C1 segment of cervical spinal cord (tissue), 14 donors: ENCODE results near the gene IFT20.
"Not testable (repeated sequence)": the region's sequence is repeated elsewhere in the genome, so short reads cannot be mapped to it uniquely, and the experiment has no call there.

ENCODE experiments used
- DNase-seq, 14 donors: peaks; one replicate each; lab custom pipeline; 2025; lab: John Stamatoyannopoulos, UW

Gene IFT20

DNA sequence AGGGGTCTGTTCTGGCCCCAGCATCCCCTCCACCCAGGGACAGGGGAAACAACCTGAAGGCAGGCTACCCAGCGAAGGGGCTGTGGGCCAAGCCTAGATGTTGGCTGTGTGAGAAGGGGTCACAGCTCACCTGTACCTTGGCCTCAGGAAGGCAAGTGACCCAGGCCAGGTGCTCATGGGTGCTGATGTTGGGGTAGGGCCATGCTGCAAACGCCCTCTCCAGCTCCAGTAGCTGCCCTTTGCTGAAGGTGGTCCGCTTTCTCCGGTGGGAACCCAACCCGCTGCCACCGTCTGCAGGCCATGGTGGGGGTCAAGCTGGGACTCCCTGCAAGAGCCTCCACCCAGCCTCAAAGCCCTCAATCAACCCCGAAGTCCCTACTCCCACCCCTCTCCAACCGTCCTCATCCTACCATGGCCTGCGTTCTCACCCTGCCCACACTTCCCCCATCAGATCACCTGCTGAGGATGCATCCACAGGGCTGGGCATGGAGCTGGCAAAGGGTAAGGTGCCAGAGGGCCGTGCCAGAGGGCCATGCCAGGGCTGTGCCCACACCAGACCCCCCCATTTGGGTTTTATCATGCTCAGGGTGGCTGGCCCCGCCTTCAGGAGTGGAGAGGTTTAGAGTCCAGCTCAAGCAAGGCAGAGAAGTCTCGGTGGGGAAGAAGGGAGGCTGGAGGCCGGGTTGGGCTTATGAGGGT lies 29.5 kb upstream of the IFT20 start, which contains the start of gene SEBOX:
Gene SEBOX, minus strand, starts transcription at position 535 of the 699 bp plus-strand sequence. Its CDS starts 48 bp downstream, at position 487.
- no peak for DNase-seq

DNA sequence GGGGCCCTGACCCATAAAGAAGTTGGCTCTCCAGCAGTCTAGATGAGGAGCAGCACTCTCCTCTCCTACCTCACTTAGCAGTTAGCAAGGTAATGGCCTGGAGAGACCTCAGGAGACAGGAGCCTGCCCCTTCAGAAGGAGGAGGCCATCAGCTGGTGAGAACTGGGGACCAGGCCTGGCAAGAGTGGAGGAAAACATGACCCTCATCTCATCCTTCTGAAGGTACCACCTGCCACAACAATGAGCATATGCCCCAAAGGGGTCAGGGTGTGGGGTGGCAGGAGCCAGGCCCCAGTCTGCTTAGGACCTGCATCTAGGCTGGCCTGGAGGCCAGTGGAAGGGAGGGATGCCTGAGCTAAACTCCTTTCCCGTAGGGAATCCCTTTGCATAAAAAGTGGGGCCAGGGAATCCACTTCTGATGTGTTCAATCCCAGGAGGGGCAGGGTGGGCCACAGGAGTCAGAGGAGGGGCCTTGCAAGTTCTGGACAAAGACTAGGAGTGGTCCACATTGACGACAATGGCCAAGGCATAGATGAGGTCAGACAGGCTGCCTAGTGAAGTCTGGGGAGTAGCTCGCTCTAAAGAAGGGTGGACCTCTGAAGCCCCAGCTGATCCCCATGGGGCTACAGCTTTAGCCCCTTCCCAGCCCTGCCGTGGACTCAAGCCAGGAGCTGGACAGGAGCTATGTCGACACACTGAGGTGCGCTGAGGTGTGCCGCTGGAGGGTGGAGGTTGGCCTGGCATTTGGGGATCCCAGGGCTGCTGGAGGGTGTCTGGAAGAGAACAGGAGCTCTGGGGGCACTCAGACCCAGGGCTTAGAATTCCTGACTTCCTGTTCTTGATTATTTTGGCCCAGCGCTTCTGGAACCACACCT lies 28.7 kb upstream of the IFT20 start:
- no peak for DNase-seq

DNA sequence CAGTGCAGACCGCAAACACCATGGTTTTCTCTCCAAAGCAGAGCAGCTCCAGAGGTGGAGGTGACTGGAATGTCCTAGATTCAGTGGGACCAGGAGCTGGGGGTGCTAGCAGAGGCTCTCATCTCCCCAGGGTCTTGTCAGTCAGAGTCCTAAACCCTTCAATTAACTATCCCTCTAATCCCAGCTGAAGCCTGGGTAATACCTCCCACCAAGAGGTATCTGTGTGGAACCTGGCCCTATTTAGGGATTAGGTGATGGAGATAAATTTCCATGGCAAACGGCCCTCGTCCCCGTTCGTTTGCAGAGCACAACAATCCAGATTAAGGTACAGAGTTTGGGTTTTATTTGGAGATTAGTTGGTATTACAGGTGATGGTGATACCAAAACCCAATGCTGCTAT lies 27.9 kb upstream of the IFT20 start:
- no peak for DNase-seq

DNA sequence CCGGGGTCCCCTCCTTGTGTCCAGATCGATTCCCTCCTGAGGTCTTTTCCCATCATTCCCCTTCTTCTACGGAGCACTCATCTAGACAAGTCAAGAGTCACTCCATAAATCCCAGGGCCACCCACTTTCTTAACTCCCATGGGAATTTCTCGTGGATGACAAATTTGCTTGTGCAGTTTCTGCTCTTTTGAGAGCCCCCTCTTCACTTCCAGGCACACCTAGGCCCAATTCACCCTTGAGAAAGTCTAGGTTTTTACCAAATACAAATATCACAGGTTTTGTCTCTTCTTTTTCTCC lies 22.6 kb upstream of the IFT20 start:
- no peak for DNase-seq

DNA sequence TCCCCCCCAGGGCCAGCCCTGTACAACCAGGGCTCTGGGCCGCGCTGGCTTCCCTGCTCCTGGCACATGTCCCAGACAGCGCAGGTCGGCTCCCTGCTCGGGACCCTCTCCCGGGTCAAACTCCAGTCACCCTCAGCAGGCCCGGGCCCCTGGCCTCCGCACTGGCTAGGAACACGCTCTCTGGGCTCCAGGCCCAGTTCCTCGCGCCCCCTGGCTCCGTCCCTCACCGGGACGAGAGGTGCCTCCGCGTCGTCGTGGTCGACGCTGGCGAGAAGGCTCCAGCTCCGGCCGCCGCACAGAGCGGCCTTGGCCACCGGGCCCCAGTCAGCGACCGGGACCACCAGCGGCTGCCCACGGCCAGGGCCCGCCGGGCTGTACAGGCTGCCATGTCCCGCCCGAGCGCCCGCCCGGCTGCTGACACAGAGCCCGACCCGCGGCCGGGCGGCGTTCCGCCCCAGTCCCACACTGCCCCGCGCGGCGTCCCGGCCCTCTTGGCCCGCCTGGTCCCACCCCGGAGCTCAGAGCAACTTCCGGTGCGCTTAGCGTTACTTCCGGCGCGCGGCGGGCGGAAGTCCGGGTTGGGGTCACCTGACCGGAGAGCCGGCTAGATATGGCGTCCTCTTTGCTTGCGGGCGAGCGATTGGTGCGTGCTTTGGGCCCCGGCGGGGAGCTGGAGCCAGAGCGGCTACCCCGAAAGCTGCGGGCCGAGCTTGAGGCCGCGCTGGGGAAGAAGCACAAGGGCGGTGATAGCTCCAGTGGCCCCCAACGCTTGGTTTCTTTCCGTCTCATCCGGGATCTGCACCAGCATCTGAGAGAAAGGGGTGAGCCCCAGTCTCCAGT lies 22.0 kb upstream of the IFT20 start, which contains the start of gene POLDIP2:
Gene POLDIP2, minus strand, starts transcription at position 467 of the 840 bp plus-strand sequence. Its CDS starts 79 bp downstream, at position 388.
- peak; percentile 88 to 98 (median 94) for DNase-seq

DNA sequence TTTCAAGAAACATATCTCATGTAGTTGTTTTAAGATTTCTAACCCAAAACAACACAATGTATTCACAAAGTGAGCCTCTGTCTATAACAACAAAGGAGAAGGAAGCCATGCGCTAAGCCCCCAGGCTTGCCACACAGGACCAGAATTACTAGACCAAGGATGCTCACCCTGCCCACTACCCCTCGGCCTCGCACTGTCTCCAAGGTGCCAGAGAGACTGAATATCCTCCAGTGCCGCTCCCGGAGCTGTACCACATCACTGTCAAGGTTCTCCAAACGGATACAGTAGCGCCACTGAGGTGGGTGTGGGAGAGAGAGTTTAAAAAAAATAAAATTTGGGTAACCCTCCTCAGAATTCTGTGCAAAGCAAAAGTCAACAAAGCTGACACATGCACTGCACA lies 15.0 kb upstream of the IFT20 start:
- no peak for DNase-seq

DNA sequence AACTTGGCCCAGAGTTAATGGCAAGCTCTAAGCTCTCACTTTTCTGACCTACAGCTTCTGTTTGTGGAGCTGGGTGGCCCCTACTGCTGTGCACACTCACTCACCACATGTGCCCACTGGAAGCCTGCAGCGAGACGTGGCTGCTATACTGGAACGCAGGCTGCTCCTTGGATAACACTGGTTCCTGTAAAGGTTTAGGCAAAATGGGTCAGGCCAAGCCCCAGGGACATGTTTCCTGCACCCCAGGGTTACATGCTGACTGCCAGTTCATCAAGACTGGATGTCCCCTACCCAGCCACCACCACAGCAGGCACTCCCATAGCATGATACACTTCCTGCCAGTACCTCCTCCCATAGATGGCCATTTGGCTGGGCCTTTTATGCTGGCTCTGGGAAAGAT lies 13.7 kb upstream of the IFT20 start:
- DNase-seq, result no peak

DNA sequence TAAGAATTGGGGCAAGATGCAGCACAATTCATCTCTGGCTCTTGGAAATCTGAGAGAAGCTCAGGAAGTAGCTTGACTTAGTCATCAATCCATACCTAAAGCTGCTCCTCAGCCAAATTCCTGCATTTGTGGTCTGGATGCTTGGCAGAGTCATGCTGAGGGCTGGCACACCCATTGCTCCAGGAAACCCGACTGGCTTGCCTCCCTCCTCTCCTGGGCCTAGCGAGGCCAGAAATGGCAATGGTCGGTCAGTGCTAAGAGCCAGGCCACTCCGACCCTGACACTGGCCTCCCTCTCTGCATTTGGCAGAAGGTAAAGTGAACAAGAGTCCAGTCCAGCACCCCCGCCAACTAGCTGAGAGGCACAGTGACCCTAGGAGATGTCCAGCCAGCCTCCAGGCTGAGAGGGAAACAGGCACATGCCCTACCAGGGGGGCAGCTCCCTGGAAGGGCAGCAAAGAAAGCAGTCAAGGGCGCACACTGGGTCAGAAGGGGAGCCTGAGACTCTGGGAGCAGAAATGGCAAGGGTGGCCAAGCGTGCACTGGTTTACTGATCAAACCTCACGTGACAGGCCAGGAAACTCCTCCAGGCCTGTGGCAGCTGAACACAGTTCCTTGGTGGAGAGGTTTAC lies 12.1 kb upstream of the IFT20 start:
- no peak for DNase-seq

DNA sequence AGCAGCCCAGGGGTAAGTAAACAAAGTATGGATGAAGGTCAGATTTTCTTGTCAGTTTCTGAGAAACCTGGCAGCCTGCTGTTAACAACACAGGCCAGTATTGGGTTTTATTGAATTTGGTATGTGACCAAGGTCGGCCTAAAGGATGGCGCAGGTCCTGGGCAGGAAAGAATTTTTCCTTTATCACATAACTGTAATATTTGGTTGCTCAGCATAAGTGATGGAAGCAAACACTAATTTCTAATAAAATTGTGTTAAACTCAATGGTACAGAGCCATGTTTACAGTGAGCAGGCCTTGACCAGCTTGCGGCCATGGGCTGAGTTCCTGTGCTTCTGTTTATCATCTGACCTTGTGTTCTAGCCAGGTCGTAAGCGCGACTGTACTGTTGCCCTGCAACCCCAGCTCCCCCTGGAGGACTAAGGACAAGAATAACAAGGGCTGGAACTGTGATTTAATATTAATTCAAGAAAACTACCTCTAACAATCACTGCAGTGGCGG lies 11.5 kb upstream of the IFT20 start:
- no peak for DNase-seq

DNA sequence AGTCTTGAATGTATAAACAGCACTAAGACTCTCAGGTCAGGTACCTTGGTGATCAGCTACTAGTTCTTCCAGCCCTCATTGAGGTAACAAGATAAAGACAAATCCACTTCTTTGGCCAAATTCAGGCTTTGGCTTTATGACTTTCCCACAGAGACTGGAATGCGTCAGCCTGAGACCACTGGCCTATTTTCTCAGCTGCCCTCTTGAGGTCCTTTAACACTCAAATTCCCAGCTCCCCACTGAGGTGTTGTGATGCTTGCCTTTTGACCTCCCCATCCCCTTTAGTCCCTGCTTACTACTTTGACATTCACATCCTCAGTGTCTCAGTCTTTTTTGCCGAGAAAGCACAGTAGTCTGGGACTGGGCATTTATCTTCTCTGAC lies 10.9 kb upstream of the IFT20 start:
- DNase-seq, result no peak

DNA sequence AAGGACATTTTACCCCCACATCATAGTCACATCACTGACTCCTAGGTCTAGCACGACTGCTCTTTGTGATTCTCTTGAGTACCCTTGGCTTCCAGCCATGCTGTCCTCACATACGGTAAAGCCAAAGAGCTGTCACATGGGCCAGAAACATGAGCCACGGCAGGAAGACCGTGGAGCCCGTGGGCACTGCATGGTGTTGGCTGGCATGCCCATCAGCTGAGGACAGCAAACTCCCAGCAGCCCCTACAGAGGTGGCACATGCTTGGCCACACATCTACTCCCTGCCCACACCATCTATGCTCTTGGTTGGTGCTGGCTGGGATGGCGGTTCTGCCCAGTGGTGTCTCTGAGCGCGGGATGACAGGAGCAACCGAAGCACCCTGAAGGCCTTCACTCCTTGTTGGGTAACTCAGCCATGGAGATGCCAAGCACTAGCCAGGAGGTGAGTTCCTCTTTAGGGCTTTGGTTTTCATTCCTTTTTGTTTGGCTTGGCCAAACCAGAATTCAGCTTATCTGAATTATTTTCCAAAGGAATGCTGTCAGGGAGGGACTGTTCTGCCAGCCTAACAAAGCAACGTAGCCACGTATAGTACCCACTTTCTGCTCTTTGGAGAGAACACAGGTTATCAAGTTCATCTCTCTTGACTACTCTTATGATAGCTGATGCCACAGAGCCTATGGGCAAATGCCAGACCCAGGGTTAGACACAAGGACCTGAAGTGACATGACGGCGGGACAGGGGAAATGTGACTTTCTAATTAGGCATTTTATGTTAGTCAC lies 10.3 kb upstream of the IFT20 start:
- DNase-seq, result no peak

DNA sequence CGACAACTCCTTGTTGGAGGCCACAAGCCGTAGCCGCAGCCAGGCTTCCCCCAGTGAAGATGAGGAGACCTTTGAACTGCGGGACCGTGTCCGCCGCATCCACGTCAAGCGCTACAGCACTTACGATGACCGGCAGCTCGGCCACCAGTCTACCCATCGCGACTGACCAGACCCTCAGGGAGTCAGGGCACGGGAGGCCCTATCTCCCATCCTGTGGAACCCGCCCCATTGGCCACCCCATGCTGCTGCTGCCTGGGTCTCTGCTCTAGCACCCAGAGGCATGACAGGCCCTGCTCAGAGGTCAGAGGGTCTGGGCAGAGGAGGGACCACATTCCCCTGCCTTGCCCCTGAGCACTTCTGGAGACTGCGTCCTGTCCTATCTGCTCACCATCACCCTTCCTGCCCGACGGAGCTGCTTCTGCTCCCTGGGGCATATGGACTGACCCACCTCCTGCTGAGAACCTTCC lies 9.2 kb upstream of the IFT20 start:
- no peak for DNase-seq

DNA sequence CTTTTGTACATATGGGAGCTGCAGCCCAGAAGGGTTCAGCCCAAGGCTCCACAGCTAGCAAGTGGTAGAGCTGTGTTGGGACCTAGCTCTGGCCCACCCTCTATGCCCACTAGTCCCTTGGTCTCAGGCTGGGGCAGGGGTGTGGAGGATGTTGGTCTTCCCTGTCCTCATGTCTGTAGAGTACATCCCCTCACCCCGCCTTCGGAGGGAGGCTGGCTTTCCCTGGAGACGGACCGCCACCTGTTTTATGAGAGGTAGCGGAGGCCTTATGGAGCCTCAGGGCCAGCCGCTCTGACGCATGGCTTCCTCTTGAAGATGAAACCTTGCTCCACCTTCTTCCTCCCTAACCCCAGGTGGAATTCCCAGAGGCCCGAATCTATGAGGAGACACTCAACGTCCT lies 8.7 kb upstream of the IFT20 start:
- DNase-seq, result no peak

DNA sequence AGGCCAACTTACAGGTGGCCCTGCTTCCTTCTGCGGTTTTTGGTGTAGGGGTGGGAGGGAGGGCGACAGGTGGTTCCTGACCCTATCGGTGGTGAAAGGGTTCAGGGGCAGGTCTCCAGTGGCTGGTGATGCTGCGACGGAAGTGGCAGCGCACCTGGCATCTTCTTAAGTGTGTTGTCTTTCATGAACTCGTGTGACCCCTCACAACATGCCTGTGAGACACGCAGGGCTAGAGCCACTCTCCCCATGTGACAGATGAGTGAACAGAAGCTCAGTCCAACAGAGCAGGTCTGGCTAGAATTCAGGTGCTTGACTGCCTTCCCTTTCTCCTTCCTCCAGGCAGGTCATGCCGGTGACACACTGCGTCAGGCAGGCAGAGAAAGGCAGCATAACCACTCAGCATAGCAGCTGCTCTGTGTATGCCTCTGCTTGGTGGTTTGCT lies 8.2 kb upstream of the IFT20 start:
- no peak for DNase-seq

DNA sequence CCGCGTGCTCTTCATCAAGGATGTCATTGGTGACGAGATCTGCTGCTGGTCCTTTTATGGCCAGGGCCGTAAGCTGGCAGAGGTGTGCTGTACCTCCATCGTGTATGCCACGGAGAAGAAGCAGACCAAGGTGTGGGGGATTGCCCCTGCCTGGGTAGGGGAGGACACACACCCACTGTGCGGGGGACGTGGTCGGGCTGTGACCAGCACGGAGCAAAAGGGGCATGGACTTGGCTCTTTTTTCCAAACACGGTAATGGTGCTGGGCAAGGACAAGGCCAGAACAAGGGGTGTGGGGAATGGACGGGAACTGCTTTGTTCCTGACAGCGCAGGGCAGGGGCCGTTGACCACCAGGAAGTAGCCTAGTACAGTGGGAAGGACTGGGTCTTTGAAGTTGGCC lies 7.0 kb upstream of the IFT20 start:
- DNase-seq, result no peak

DNA sequence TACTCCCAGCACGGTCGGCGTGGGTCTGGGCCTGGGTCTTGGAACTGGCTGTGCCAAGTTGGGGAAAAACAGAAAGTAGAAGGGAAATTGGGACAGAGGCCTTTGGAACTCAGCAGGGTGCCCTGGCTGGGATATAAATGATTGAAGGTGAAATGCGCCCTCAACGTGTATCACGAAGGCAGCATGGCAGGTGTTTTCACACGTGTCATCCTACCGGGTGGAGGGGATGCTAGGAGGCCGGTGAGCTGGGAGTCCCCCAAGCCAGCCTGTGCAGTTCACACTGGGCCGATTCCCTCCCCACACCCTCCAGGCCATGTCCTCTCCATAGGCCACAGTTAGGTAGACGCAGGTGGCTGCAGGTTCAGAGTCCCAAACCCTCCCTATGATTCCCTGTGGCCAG lies 6.2 kb upstream of the IFT20 start:
- no peak for DNase-seq

DNA sequence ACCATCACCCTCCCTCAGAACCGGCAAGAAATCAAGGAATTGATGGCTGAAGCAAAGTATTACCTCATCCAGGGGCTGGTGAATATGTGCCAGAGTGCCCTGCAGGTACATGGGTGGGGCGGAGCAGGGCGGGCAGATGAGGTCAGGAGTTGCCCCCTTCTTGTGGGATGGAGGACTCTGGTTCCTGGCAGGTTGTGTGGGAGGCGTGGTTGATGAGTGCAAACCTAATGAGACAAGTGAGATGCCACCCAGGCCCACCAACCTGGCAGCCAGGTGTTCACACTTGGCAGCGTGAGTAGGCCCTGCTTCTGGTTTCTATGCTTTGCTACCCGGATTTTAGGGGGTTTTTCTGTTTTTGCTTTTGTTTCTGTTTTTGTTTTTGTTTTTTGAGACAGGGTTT lies 5.1 kb upstream of the IFT20 start:
- no peak for DNase-seq

DNA sequence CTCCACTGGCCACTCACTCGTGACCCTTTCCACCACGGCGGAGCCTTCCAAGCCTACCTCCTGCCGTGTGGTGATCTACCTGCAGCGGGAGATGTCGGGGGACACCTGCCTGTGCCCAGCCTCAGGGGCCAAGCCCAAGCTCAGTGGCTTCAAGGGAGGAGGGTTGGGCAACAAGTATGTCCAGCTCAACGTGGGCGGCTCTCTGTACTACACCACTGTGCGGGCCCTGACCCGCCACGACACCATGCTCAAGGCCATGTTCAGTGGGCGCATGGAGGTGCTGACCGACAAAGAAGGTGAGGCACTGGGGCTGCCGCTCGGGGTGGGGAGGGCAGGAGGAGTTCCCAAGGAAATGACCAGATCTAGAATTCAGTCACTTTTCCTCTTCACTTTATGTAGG lies 4.2 kb upstream of the IFT20 start:
- no peak for DNase-seq

DNA sequence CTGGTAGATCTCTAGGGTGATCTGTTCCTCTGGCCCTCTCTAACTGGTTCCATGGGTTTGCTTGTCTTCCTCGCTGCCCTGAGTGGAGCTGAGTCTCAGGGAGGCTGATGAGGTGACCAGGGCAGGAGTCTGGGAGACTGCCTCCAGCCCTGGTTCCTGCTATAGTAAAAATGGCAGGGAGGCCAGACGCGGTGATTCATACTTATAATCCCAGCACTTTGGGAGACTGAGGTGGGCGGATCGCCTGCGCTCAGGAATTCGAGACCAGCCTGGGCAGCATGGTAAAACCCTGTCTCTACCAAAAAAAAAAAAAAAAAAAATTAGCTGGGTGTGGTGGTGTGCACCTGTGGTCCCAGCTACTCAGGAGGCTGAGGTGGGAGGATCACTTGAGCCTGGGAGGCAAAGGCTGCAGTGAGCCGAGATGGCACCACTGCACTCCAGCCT lies 3.5 kb upstream of the IFT20 start:
- DNase-seq, result not testable (repeated sequence)

DNA sequence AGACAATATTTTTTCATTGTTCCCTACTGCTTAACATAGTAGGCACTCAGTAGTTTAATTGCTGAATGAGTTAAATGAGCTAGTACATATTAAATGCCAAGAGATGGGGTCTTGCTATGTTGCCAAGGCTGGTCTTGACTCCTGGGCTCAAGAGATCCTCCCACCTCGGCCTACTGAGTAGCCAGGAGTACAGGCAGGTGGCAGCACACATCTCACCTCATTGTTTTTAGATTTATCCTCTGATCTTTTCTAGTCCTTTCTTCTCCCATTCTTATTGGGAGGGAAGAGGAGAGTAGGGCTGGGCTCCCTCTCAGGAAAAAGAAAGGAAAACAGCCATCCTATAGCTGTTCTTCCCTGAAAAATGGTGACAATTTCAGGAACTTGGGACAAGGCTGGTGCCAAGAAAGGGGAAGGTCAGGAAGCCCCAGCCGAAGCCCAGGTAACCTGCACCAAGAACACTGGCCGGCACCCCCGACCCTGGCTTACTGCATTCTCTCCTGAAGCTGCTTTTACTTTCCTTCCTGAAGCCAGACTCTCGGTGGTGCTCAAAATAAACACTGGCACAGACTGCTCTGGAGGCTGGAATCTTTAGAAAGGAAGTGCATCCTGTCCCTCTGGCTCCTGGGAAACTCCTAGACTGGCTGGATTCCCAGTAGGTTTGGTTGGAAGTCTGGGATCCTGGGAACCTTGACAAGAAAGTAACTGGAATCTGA lies 2.9 kb upstream of the IFT20 start:
- DNase-seq, result no peak
